ENCODE measurements around the gene FHL2. TPM values are rescaled to one million over a fixed set of nuclear protein-coding genes. Genes with fewer than 3 reads are reported as not detected.

FHL2 gene
- total and polyA plus RNA-seq, 2 donors (not counting 3 experiments of a cell fraction or from before 2014, with no cell fraction given) = 197 to 491 TPM

DNA sequence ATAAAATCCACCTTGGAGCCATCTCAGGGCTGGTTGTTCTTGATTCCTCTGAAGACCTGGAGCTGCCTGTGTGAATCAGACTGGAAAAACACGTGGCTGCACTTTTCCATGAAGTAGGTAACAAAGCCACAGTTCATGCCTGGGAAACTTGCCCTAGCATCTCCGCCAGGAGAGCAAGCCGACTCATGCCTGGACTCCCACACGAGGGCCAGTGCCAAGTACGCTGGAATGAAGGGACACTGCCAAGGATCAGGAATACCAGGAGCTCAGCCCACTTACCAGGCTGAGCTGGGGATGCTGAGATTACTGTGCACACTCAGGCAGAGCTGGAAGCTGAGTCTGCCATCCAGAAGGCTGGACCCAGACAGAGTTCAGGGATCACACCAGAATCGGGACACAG is 10.9 kb upstream of the FHL2 start:
- intact Hi-C loops (cut with micrococcal nuclease) = loop anchor here (1.0 to 2.0 kb wide), 2 partner anchors 46 to 107 kb away; no protein-coding TSS in a partner anchor
- H3K36me3 ChIP-seq (ENCODE audit: control insufficient read depth in 2 of 2, extremely low read depth in 1 of 2, insufficient read depth in 2 of 2, low read length in 2 of 2) = no peaks in the 10 kb centered on the region
- H3K4me3 ChIP-seq (replicated peaks in 1 of 3; ENCODE audit: insufficient read depth in 1 of 3, low read depth in 1 of 3, low read length in 3 of 3) = no peak overlapping the region
- H3K4me2 ChIP-seq (ENCODE audit: insufficient read depth, low read length) = peak overlapping the region; percentile 49
- H2AFZ ChIP-seq (ENCODE audit: low read depth, low read length) = peak overlapping the region; percentile 14
- no peak for TF ChIP-seq MAX (IDR thresholded peaks at IDR 0.05; ENCODE audit: insufficient read depth, insufficient read length)
- H4K20me1 ChIP-seq (replicated peaks; ENCODE audit: control insufficient read depth, extremely low read depth, insufficient read depth, low read length) = no peaks in the 10 kb centered on the region
- CTCF ChIA-PET = interaction anchor here (0.7 to 2.4 kb wide), 11 partner anchors 8 to 111 kb away, joined by 3 to 11 read pairs (median 6); partner anchors contain the start of gene FHL2
- no peaks in the 10 kb centered on the region for H3K79me2 ChIP-seq (ENCODE audit: control insufficient read depth, insufficient read depth, low read length)
- DNase-seq (ENCODE audit: low read depth, low spot score) = peak; percentile 91
- peak overlapping the region; percentile 52 for H3K27ac ChIP-seq (ENCODE audit: insufficient read depth, low read depth, low read length)
- H3K9ac ChIP-seq (replicated peaks; ENCODE audit: extremely low read depth, insufficient read depth, low read length) = peak overlapping the region; percentile 26
- H3K27me3 ChIP-seq (ENCODE audit: control insufficient read depth in 2 of 2, insufficient read depth in 2 of 2, low read length in 2 of 2) = peaks cover 0 to 6% of the 10 kb centered on the region in 2 experiments
- POLR2A ChIA-PET = interaction anchor here (0.7 to 2.0 kb wide), 6 partner anchors 11 to 108 kb away, joined by 3 to 7 read pairs (median 7); partner anchors contain the start of gene FHL2
- H3K4me1 ChIP-seq (ENCODE audit: control insufficient read depth, extremely low read depth, insufficient read depth, low read length) = peaks cover 32% of the 10 kb centered on the region
- H3K9me3 ChIP-seq (replicated peaks; ENCODE audit: control insufficient read depth, insufficient read depth, low read length) = no peaks in the 10 kb centered on the region
- no peaks in the 10 kb centered on the region for H3K9me1 ChIP-seq (replicated peaks; ENCODE audit: control insufficient read depth, extremely low read depth, insufficient read depth, low read length)
- dilution Hi-C loops (cut with MboI; ENCODE audit: extremely low pct_ligation_motif_present, low sequenced_read_pairs) = no loop called here
- BruUV-seq (replicated peaks) = no TSS peak
- no peak for FAIRE-seq

DNA sequence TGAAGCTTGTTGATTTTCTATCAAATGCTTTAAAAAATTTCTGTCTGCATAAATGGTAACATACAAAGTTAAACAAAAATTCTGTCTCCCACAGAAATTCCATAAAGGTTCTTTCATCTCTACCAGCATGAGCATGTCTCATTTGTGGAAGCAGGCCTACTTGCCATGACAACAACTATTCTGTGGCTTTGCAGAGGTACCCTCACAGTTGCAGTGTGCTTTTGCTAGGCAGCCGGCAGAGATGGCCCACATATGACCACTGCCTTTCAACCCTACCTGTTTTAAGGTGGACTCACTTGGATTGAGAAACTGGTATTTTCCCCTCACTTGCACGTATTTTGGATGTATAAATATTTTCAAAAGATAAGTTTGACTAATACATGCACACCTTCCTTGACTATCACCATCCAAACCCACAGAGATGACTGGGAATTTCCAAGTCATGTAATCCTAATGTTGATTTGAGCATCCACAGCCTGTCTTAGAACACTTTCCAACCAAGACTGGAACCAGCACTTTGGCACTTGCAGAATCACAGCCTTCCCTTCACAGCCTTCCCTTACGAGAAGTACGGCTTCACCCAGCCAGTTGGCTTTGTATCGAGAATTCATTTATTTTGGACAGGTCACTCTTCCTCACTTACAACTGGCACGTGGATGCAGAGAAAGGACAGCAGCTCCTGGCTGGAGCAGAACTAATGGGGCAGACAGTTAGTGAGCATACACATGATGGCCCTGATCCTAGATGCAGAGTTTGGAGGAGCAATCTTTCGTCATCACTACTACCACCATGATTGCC is 9.3 kb upstream of the FHL2 start:
- peaks cover 48% of the 10 kb centered on the region for H3K4me1 ChIP-seq (ENCODE audit: control insufficient read depth, extremely low read depth, insufficient read depth, low read length)
- no peak for TF ChIP-seq MYC (IDR thresholded peaks at IDR 0.05; ENCODE audit: low read depth, low read length)
- TF ChIP-seq POLR2A (IDR thresholded peaks at IDR 0.05; ENCODE audit: low read depth, low read length) = no peak
- H3K27ac ChIP-seq (ENCODE audit: insufficient read depth, low read depth, low read length) = no peak overlapping the region
- ChIA-PET CTCF (interaction anchor here (1.1 kb wide), 1 partner anchor 10 kb away, joined by 3 read pairs; no protein-coding TSS in a partner anchor), POLR2A (no interaction called here)
- no peaks in the 10 kb centered on the region for H3K27me3 ChIP-seq (ENCODE audit: control insufficient read depth in 2 of 2, insufficient read depth in 2 of 2, low read length in 2 of 2)
- H3K9me1 ChIP-seq (replicated peaks; ENCODE audit: control insufficient read depth, extremely low read depth, insufficient read depth, low read length) = no peaks in the 10 kb centered on the region
- H4K20me1 ChIP-seq (replicated peaks; ENCODE audit: control insufficient read depth, extremely low read depth, insufficient read depth, low read length) = no peaks in the 10 kb centered on the region
- no peaks in the 10 kb centered on the region for H3K9me3 ChIP-seq (replicated peaks; ENCODE audit: control insufficient read depth, insufficient read depth, low read length)
- dilution Hi-C loops (cut with MboI; ENCODE audit: extremely low pct_ligation_motif_present, low sequenced_read_pairs) (no loop called here), intact Hi-C loops (cut with micrococcal nuclease) (no loop called here)
- FAIRE-seq (no peak), DNase-seq (ENCODE audit: low read depth, low spot score) (no peak)
- H3K36me3 ChIP-seq (ENCODE audit: control insufficient read depth in 2 of 2, extremely low read depth in 1 of 2, insufficient read depth in 2 of 2, low read length in 2 of 2) = no peaks in the 10 kb centered on the region
- BruUV-seq (replicated peaks) = no TSS peak
- no peaks in the 10 kb centered on the region for H3K79me2 ChIP-seq (ENCODE audit: control insufficient read depth, insufficient read depth, low read length)
- no peak overlapping the region for H3K4me3 ChIP-seq (replicated peaks in 1 of 3; ENCODE audit: insufficient read depth in 1 of 3, low read depth in 1 of 3, low read length in 3 of 3)
- H2AFZ ChIP-seq (ENCODE audit: low read depth, low read length) = no peak overlapping the region
- H3K9ac ChIP-seq (replicated peaks; ENCODE audit: extremely low read depth, insufficient read depth, low read length) = no peak overlapping the region
- H3K4me2 ChIP-seq (ENCODE audit: insufficient read depth, low read length) = no peak overlapping the region

Measured in endothelial cell of umbilical vein (primary cell).